OCI-LY3 (cell line): ENCODE data around the gene HMOX1.

ENCODE experiments used
- EZH2phosphoT487 ChIP-seq: fragments of 200-600 bp; shearing (Covaris generic); IDR thresholded peaks from 2 replicates; pipeline ENCODE4 v1.6.1; 2018; ENCODE audit warnings: antibody characterized with exemption, mixed run types, low read depth
- TF ChIP-seq, protein P1 (sequence below): fragments of 200-600, 300-600 bp; sonication (generic); IDR thresholded peaks from 2 replicates; pipeline ENCODE4 v1.5.1; 2014; ENCODE audit warnings: antibody characterized with exemption, low read length, low read depth

DNA sequence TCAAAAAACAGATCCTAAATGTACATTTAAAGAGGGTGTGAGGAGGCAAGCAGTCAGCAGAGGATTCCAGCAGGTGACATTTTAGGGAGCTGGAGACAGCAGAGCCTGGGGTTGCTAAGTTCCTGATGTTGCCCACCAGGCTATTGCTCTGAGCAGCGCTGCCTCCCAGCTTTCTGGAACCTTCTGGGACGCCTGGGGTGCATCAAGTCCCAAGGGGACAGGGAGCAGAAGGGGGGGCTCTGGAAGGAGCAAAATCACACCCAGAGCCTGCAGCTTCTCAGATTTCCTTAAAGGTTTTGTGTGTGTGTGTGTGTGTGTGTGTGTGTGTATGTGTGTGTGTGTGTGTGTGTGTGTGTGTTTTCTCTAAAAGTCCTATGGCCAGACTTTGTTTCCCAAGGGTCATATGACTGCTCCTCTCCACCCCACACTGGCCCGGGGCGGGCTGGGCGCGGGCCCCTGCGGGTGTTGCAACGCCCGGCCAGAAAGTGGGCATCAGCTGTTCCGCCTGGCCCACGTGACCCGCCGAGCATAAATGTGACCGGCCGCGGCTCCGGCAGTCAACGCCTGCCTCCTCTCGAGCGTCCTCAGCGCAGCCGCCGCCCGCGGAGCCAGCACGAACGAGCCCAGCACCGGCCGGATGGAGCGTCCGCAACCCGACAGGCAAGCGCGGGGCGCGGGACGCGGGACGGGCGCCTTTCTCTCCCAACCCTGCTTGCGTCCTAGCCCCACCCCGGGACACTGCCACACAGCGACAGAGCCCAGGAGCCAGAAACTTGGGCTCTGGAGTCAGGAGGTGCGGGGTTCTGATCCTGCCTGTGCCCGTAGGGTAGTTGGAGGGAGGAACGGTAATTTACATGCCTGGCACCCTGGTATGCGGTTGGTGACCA is at the start of gene HMOX1:
- no peak for TF ChIP-seq EZH2phosphoT487
- TF ChIP-seq, protein P1, sequence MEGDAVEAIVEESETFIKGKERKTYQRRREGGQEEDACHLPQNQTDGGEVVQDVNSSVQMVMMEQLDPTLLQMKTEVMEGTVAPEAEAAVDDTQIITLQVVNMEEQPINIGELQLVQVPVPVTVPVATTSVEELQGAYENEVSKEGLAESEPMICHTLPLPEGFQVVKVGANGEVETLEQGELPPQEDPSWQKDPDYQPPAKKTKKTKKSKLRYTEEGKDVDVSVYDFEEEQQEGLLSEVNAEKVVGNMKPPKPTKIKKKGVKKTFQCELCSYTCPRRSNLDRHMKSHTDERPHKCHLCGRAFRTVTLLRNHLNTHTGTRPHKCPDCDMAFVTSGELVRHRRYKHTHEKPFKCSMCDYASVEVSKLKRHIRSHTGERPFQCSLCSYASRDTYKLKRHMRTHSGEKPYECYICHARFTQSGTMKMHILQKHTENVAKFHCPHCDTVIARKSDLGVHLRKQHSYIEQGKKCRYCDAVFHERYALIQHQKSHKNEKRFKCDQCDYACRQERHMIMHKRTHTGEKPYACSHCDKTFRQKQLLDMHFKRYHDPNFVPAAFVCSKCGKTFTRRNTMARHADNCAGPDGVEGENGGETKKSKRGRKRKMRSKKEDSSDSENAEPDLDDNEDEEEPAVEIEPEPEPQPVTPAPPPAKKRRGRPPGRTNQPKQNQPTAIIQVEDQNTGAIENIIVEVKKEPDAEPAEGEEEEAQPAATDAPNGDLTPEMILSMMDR = peak; percentile 35
